Astrocyte (in vitro differentiated cells and primary cell): ENCODE measurements around the gene NXF1. TPM values are rescaled to one million over a fixed set of nuclear protein-coding genes. Genes with fewer than 3 reads are reported as not detected.

ENCODE experiments used
- DNase-seq: peaks from one replicate; pipeline ENCODE4 v3.0.0-alpha.2; 2010; ENCODE audit warnings: low read depth
- FAIRE-seq: peaks from 2 replicates; lab custom pipeline; 2011; peaks lifted over from hg19 to GRCh38; lab: Jason Lieb, UNC
- H2AFZ ChIP-seq: 2 replicates; pipeline ENCODE4 v1.6.0; 2012; ENCODE audit warnings: low read depth, low read length, inconsistent platforms
- H3K27ac ChIP-seq: 2 replicates; pipeline ENCODE4 v1.5.1; 2011; ENCODE audit warnings: low read depth, low read length, inconsistent platforms
- H3K27me3 ChIP-seq: 2 replicates; pipeline ENCODE4 v1.6.0; 2011; ENCODE audit warnings: low read length, inconsistent platforms; ENCODE audit not compliant: insufficient read depth
- H3K36me3 ChIP-seq: 2 replicates; pipeline ENCODE4 v1.5.1; 2011; ENCODE audit warnings: low read length, inconsistent platforms; ENCODE audit not compliant: insufficient read depth
- H3K4me1 ChIP-seq: 2 replicates; pipeline ENCODE4 v1.5.1; 2011; ENCODE audit warnings: low read length, inconsistent platforms; ENCODE audit not compliant: insufficient read depth
- H3K4me2 ChIP-seq: 2 replicates; pipeline ENCODE4 v1.6.0; 2012; ENCODE audit warnings: low read length, inconsistent platforms
- H3K4me3 ChIP-seq: 2 replicates; pipeline ENCODE4 v1.5.1; 2011; ENCODE audit warnings: low read depth, mild to moderate bottlenecking, low read length, inconsistent platforms; ENCODE audit not compliant: insufficient read depth
- H3K79me2 ChIP-seq: 2 replicates; pipeline ENCODE4 v1.6.0; 2012; ENCODE audit warnings: mild to moderate bottlenecking, low read length, inconsistent platforms; ENCODE audit not compliant: insufficient read depth
- H3K9ac ChIP-seq: 2 replicates; pipeline ENCODE4 v1.6.0; 2012; ENCODE audit warnings: mild to moderate bottlenecking, low read length, inconsistent platforms
- H3K9me3 ChIP-seq: 2 replicates; pipeline ENCODE4 v1.5.1; 2012; ENCODE audit warnings: low read depth, mild to moderate bottlenecking, low read length, inconsistent platforms; ENCODE audit not compliant: insufficient read depth
- H4K20me1 ChIP-seq: 2 replicates; pipeline ENCODE4 v1.6.0; 2012; ENCODE audit warnings: low read length, inconsistent platforms; ENCODE audit not compliant: insufficient read depth
- H3K27ac Mint-ChIP-seq: one replicate; pipeline ENCODE4 v1.8.0; 2021; ENCODE audit warnings: mild to moderate bottlenecking, mixed read lengths; ENCODE audit not compliant: unreplicated experiment
- H3K27me3 Mint-ChIP-seq: one replicate; pipeline ENCODE4 v1.8.0; 2021; ENCODE audit warnings: low read depth, mixed read lengths; ENCODE audit not compliant: unreplicated experiment
- H3K36me3 Mint-ChIP-seq: one replicate; pipeline ENCODE4 v1.8.0; 2021; ENCODE audit warnings: low read depth, mixed read lengths; ENCODE audit not compliant: unreplicated experiment
- H3K4me1 Mint-ChIP-seq: one replicate; pipeline ENCODE4 v1.8.0; 2021; ENCODE audit warnings: low read depth, mixed read lengths; ENCODE audit not compliant: unreplicated experiment
- H3K4me3 Mint-ChIP-seq: one replicate; pipeline ENCODE4 v1.8.0; 2021; ENCODE audit warnings: mild to moderate bottlenecking, moderate library complexity, mixed read lengths; ENCODE audit not compliant: unreplicated experiment
- H3K9me3 Mint-ChIP-seq: one replicate; pipeline ENCODE4 v1.8.0; 2021; ENCODE audit warnings: mild to moderate bottlenecking, mixed read lengths; ENCODE audit not compliant: unreplicated experiment
- EZH2 ChIP-seq: IDR thresholded peaks from 2 replicates; pipeline ENCODE4 v1.6.1; 2012; ENCODE audit warnings: mild to moderate bottlenecking, low read length, inconsistent platforms; ENCODE audit not compliant: insufficient read depth
- total RNA-seq: library from RNA; stranded (reverse); gene quantifications from 2 replicates; pipeline ENCODE4 v1.2.1, GENCODE V29; 2021
- TF ChIP-seq, protein P1 (sequence below): IDR thresholded peaks from 2 replicates; pipeline ENCODE4 v1.5.1; 2011; ENCODE audit warnings: low read depth, mild to moderate bottlenecking, inconsistent platforms, low read length, moderate library complexity; ENCODE audit not compliant: insufficient read depth

Gene NXF1
- total RNA-seq, 1 donor from 2014 or later: 55.9 TPM

- Histone ChIP-seq H3K27me3 (no peaks in the 10 kb centered on the region), H3K9me3 (no peaks in the 10 kb centered on the region), H3K4me1 (peaks cover 18% of the 10 kb centered on the region), H3K36me3 (peaks cover 35% of the 10 kb centered on the region), H3K9ac (no peak overlapping the region), H4K20me1 (peaks cover 46% of the 10 kb centered on the region), H3K27ac (no peak overlapping the region), H3K4me2 (peak overlapping the region; percentile 99), H2AFZ (no peak overlapping the region), H3K4me3 (no peak overlapping the region), H3K79me2 (peaks cover 40% of the 10 kb centered on the region)
- Mint-ChIP-seq H3K36me3 (peaks cover 30% of the 10 kb centered on the region), H3K27ac (peak overlapping the region; percentile 72), H3K4me3 (peak overlapping the region; percentile 98), H3K4me1 (peaks cover 23% of the 10 kb centered on the region), H3K27me3 (no peaks in the 10 kb centered on the region), H3K9me3 (no peaks in the 10 kb centered on the region)
- FAIRE-seq: no peak
- DNase-seq: no peak
- TF ChIP-seq, protein P1, sequence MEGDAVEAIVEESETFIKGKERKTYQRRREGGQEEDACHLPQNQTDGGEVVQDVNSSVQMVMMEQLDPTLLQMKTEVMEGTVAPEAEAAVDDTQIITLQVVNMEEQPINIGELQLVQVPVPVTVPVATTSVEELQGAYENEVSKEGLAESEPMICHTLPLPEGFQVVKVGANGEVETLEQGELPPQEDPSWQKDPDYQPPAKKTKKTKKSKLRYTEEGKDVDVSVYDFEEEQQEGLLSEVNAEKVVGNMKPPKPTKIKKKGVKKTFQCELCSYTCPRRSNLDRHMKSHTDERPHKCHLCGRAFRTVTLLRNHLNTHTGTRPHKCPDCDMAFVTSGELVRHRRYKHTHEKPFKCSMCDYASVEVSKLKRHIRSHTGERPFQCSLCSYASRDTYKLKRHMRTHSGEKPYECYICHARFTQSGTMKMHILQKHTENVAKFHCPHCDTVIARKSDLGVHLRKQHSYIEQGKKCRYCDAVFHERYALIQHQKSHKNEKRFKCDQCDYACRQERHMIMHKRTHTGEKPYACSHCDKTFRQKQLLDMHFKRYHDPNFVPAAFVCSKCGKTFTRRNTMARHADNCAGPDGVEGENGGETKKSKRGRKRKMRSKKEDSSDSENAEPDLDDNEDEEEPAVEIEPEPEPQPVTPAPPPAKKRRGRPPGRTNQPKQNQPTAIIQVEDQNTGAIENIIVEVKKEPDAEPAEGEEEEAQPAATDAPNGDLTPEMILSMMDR: no peak
- TF ChIP-seq EZH2: no peak
Measured at GRCh38 chr11:62851807-62852522, 46.7 kb upstream of the NXF1 start.

- no peak overlapping the region for H3K27ac ChIP-seq
- H3K4me3 Mint-ChIP-seq: peak overlapping the region; percentile 98
- peaks cover 46% of the 10 kb centered on the region for H4K20me1 ChIP-seq
Measured at GRCh38 chr11:62850911-62851806, 45.9 kb upstream of the NXF1 start.

More at GRCh38 chr11:62850911-62851806, 45.9 kb upstream of the NXF1 start:
- FAIRE-seq: no peak
- Histone ChIP-seq H2AFZ (no peak overlapping the region), H3K4me3 (no peak overlapping the region), H3K9me3 (no peaks in the 10 kb centered on the region), H3K4me1 (peaks cover 13% of the 10 kb centered on the region), H3K27me3 (no peaks in the 10 kb centered on the region), H3K9ac (no peak overlapping the region), H3K4me2 (peak overlapping the region; percentile 99), H3K79me2 (peaks cover 34% of the 10 kb centered on the region), H3K36me3 (peaks cover 35% of the 10 kb centered on the region)
- H3K36me3 Mint-ChIP-seq: peaks cover 30% of the 10 kb centered on the region
- no peaks in the 10 kb centered on the region for H3K9me3 Mint-ChIP-seq
- DNase-seq: no peak
- TF ChIP-seq, protein P1: no peak
- TF ChIP-seq EZH2: no peak
- H3K27me3 Mint-ChIP-seq: no peaks in the 10 kb centered on the region
- H3K27ac Mint-ChIP-seq: peak overlapping the region; percentile 72
- H3K4me1 Mint-ChIP-seq: peaks cover 23% of the 10 kb centered on the region
